ENCODE results near the gene CAP2. TPM values are rescaled to one million over a fixed set of nuclear protein-coding genes. Genes with fewer than 3 reads are reported as not detected.

The CAP2 gene
- total RNA-seq, 1 experiment from 2014 or later = 7.2 TPM

- ChIA-PET CTCF (interaction anchor here (1.7 kb wide), 1 partner anchor 274 kb away, joined by 4 read pairs; no protein-coding TSS in a partner anchor), POLR2A (interaction anchor here (0.7 kb wide), 1 partner anchor 416 kb away, joined by 3 read pairs; no protein-coding TSS in a partner anchor)
- no peaks in the 10 kb centered on the region for H3K9me3 Mint-ChIP-seq
- DNase-seq (ENCODE audit: low spot score) (no peak), ATAC-seq (no peak)
- H3K4me1 Mint-ChIP-seq = peaks cover 3% of the 10 kb centered on the region; the same call in 1 of the 2 replicates
- H3K4me3 Mint-ChIP-seq = no peak overlapping the region
- TF ChIP-seq NR3C1 (CRISPR knock-in tag; conservative IDR thresholded peaks at IDR 0.05; ENCODE audit: low read depth) (no peak), MLX (CRISPR knock-in tag; IDR thresholded peaks at IDR 0.05) (no peak), PRRX2 (CRISPR knock-in tag; IDR thresholded peaks at IDR 0.05) (no peak), NFE2L1 (CRISPR knock-in tag; IDR thresholded peaks at IDR 0.05) (no peak), JUN (CRISPR knock-in tag; IDR thresholded peaks at IDR 0.05) (no peak), CTCF (IDR thresholded peaks at IDR 0.05) (no peak), GABPB1 (CRISPR knock-in tag; IDR thresholded peaks at IDR 0.05) (no peak), FOXK1 (CRISPR knock-in tag; IDR thresholded peaks at IDR 0.05) (no peak), ZSCAN18 (CRISPR knock-in tag; IDR thresholded peaks at IDR 0.05) (no peak)
- TF ChIP-seq, protein P1, sequence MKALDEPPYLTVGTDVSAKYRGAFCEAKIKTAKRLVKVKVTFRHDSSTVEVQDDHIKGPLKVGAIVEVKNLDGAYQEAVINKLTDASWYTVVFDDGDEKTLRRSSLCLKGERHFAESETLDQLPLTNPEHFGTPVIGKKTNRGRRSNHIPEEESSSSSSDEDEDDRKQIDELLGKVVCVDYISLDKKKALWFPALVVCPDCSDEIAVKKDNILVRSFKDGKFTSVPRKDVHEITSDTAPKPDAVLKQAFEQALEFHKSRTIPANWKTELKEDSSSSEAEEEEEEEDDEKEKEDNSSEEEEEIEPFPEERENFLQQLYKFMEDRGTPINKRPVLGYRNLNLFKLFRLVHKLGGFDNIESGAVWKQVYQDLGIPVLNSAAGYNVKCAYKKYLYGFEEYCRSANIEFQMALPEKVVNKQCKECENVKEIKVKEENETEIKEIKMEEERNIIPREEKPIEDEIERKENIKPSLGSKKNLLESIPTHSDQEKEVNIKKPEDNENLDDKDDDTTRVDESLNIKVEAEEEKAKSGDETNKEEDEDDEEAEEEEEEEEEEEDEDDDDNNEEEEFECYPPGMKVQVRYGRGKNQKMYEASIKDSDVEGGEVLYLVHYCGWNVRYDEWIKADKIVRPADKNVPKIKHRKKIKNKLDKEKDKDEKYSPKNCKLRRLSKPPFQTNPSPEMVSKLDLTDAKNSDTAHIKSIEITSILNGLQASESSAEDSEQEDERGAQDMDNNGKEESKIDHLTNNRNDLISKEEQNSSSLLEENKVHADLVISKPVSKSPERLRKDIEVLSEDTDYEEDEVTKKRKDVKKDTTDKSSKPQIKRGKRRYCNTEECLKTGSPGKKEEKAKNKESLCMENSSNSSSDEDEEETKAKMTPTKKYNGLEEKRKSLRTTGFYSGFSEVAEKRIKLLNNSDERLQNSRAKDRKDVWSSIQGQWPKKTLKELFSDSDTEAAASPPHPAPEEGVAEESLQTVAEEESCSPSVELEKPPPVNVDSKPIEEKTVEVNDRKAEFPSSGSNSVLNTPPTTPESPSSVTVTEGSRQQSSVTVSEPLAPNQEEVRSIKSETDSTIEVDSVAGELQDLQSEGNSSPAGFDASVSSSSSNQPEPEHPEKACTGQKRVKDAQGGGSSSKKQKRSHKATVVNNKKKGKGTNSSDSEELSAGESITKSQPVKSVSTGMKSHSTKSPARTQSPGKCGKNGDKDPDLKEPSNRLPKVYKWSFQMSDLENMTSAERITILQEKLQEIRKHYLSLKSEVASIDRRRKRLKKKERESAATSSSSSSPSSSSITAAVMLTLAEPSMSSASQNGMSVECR (CRISPR knock-in tag; IDR thresholded peaks at IDR 0.05; ENCODE audit: borderline replicate concordance) = no peak
- TF ChIP-seq, protein P2, sequence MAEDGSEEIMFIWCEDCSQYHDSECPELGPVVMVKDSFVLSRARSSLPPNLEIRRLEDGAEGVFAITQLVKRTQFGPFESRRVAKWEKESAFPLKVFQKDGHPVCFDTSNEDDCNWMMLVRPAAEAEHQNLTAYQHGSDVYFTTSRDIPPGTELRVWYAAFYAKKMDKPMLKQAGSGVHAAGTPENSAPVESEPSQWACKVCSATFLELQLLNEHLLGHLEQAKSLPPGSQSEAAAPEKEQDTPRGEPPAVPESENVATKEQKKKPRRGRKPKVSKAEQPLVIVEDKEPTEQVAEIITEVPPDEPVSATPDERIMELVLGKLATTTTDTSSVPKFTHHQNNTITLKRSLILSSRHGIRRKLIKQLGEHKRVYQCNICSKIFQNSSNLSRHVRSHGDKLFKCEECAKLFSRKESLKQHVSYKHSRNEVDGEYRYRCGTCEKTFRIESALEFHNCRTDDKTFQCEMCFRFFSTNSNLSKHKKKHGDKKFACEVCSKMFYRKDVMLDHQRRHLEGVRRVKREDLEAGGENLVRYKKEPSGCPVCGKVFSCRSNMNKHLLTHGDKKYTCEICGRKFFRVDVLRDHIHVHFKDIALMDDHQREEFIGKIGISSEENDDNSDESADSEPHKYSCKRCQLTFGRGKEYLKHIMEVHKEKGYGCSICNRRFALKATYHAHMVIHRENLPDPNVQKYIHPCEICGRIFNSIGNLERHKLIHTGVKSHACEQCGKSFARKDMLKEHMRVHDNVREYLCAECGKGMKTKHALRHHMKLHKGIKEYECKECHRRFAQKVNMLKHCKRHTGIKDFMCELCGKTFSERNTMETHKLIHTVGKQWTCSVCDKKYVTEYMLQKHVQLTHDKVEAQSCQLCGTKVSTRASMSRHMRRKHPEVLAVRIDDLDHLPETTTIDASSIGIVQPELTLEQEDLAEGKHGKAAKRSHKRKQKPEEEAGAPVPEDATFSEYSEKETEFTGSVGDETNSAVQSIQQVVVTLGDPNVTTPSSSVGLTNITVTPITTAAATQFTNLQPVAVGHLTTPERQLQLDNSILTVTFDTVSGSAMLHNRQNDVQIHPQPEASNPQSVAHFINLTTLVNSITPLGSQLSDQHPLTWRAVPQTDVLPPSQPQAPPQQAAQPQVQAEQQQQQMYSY (CRISPR knock-in tag; IDR thresholded peaks at IDR 0.05) = no peak
- no peaks in the 10 kb centered on the region for H3K27me3 Mint-ChIP-seq (ENCODE audit: low read depth)
- no peaks in the 10 kb centered on the region for H3K36me3 Mint-ChIP-seq
- no peak overlapping the region for H3K27ac Mint-ChIP-seq
Observed at GRCh38 chr6:17474289-17474688, 80.9 kb downstream of the CAP2 start.

DNA sequence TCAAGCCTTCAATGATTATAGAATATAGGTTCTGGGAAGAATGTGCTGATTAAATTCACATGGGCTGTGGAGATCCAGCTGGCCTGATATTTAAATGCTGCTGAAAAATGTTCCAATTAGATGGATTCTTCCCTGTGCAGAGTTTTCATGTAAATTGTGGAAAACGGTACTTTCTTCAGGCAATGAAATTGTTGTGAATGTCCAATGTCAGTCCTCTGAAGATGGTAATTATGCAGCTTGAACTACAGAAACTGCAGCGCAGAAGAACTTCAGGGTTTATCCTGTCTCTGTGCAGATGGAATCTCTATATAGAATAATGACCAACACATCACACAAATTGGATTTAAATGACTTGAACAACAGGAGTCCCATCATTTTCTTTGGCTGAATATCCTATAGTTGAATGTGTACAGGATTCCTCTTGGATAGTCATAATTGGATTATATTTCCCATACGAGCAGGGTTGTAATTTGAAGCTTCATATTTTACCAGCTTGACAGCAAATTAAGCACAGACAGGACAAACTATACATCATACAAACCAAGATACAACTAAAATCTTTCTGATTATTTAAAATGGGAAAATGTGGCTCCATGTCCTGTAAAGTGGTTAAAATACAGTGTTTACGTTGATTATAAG, 82.3 kb downstream of the CAP2 start:
- CTCF ChIA-PET = no interaction called here

More for the DNA sequence above, 82.3 kb downstream of the CAP2 start:
- TF ChIP-seq FOXP1 (CRISPR knock-in tag; IDR thresholded peaks at IDR 0.05; ENCODE audit: borderline replicate concordance) (no peak), ELF4 (CRISPR knock-in tag; IDR thresholded peaks at IDR 0.05; ENCODE audit: low read depth) (no peak), NR2C2 (CRISPR knock-in tag; IDR thresholded peaks at IDR 0.05) (no peak), ZNF671 (CRISPR knock-in tag; IDR thresholded peaks at IDR 0.05) (no peak), TP53 (CRISPR knock-in tag; IDR thresholded peaks at IDR 0.05) (no peak), CTCF (IDR thresholded peaks at IDR 0.05) (no peak)
- no peaks in the 10 kb centered on the region for H3K27me3 Mint-ChIP-seq (ENCODE audit: low read depth)
- POLR2A ChIA-PET = no interaction called here
- no peaks in the 10 kb centered on the region for H3K36me3 Mint-ChIP-seq
- ATAC-seq = no peak
- no peak for DNase-seq (ENCODE audit: low spot score)
- no peaks in the 10 kb centered on the region for H3K4me1 Mint-ChIP-seq
- no peak overlapping the region for H3K4me3 Mint-ChIP-seq
- H3K9me3 Mint-ChIP-seq = no peaks in the 10 kb centered on the region
- H3K27ac Mint-ChIP-seq = no peak overlapping the region
